GM12874 (cell line): Measurements from ENCODE around the gene TNPO1.

Experiments
- TF ChIP-seq, protein P1 (sequence below): IDR thresholded peaks from 2 replicates; pipeline ENCODE4 v1.5.1; 2011; ENCODE audit warnings: low read depth, mild to moderate bottlenecking, control low read depth, low read length, moderate library complexity; ENCODE audit not compliant: insufficient read depth

The TNPO1 gene

DNA sequence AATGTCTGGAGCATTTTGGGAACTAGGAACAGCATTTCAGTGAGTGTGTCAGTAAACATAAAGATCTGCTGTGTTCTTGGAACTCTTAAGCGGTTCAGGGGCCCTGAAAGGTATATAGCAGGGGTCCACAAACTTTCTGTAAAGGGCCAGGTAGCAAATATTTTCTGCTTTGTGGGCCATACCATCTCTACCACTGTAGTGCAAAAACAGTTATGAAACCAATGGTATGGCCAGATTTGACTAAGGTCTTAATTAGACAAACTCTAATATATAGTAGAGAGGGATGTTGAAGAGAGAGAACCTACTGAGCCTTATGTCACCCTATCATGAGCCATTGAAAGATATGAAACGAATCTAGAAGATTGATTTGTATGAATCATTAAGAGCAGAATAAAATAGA is 5.3 kb downstream of the TNPO1 start:
- TF ChIP-seq, protein P1, sequence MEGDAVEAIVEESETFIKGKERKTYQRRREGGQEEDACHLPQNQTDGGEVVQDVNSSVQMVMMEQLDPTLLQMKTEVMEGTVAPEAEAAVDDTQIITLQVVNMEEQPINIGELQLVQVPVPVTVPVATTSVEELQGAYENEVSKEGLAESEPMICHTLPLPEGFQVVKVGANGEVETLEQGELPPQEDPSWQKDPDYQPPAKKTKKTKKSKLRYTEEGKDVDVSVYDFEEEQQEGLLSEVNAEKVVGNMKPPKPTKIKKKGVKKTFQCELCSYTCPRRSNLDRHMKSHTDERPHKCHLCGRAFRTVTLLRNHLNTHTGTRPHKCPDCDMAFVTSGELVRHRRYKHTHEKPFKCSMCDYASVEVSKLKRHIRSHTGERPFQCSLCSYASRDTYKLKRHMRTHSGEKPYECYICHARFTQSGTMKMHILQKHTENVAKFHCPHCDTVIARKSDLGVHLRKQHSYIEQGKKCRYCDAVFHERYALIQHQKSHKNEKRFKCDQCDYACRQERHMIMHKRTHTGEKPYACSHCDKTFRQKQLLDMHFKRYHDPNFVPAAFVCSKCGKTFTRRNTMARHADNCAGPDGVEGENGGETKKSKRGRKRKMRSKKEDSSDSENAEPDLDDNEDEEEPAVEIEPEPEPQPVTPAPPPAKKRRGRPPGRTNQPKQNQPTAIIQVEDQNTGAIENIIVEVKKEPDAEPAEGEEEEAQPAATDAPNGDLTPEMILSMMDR = no peak

DNA sequence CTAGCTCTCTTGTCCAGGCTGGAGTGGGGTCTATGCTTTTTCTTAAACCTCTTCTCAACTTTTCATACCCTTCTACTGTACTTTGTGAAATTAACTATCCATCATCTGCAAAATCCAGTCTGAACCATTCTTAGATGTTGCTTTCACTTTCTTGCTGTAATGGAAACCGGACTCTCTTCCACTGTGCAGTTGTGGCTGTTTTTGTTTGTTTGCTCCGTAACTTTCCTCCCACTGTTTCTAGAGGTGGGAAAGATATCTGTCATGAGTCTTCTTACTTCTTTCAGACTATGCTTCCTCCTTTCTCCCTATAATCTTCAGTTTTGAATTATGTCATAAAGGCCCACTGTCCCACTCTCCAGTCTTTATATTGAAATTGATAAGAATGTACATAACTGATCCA is 6.5 kb downstream of the TNPO1 start:
- TF ChIP-seq, protein P1 = no peak

DNA sequence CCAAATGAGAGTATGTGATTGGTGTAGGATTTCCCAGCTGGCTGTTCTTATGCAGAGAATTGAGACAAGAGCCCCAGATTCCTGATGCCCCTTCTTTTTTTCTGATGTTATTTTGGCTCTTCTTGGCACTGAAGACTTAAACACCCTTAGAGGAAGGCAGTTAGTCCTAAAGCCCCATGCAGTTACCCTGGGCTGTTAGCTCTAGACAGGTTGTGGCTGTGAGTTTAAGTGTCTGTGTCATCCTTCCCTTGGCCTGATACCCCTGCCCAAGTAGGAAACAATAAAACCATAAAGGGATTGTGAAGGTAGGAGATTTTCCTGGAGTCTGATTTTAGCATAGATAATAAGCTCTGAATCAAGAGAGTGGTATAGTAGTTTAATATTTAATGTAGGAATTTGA is 13.2 kb downstream of the TNPO1 start:
- TF ChIP-seq, protein P1 = no peak

DNA sequence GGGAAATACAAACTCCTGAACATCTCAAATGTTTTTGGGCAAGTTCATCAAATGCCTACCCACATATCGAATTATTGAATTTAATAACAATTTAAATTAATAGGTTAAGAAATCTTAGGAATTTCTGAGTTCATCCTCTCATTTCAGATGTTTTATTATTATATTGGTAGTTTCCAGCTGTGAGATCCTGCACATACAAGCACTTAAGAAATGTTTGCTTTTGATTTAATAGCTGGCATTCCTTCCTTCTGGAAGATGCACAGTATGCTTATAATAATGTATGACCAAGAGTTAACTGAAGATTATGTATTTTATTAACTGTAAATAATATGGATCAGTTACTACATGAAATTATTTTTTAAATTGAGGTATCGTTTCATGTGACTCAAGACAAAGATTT is 13.9 kb downstream of the TNPO1 start:
- TF ChIP-seq, protein P1 = no peak

DNA sequence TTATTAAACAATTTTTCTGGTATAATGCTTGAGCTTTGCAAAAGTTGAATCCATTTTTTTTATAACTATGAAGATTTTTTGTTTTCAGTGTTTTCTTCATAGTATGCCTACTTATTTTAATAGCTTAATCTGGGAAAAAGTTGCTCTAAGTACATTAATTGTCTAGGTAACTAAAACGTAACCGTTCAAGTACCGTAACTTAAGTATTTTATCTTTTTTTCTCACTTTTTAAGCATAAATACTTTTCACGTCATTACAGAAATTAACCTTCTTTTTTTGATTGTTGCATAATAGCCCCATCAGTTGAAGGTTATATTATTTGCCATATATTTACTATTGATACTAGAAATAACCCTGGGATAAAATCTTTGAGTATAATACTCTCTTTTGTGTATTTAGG is 15.2 kb downstream of the TNPO1 start:
- TF ChIP-seq, protein P1 = no peak

DNA sequence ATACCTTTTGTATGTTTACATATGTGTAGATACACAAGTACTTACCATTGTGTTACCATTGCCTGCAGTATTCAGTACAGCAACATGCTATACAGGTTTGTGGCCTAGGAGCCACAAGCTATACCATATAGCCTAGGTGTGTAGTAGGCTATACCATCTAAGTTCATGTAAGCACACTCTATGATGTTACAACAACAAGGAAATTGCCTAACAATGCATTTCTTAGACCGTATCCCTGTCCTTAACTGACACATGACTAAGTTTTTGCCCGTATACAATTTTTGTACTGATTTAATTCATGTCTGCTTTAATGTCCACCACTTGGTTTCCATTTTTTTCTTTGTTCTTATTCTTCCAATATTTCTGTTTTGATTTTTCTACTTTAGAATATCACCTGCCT is 18.5 kb downstream of the TNPO1 start:
- TF ChIP-seq, protein P1 = no peak

DNA sequence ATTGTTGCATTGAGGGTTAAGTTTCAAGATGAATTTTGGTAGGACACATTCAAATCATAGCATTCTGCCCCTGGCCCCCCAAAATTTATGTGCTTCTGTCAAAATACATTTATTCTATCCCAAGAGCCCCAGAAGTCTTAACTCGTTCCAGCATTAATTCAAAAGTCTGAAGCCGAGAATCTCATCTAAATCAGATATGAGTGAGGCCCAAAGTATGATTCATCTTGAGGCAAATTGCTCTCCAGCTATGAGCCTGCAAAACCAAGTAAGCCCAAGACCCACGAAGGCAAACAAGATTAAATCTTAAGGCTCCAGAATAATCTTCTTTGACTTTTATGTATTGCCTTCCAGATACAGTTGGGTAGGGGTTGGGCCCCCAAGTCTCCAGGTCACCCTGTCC is 19.2 kb downstream of the TNPO1 start:
- TF ChIP-seq, protein P1 = no peak

DNA sequence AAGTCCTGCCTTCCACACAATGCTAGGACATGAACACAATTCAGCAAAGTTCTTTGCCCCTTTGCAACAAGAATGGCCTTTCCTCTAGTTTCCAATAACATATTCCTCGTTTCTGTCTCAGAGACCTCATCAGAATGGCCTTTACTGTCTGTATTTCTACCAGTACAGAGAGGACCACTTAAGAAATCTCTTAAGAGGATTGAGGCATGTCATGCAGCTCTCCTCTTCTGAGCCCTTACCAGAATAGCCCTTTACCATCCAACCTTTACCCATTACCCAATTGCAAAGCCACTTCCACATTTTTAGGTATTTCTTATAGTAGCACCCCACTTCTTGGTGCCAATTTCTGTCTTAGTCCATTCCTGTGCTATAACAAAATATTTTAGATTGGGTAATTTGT is 20.3 kb downstream of the TNPO1 start:
- TF ChIP-seq, protein P1 = no peak
